H1 (cell line): Measurements from ENCODE around the gene GRIP2. TPM values are rescaled to one million over a fixed set of nuclear protein-coding genes. Genes with fewer than 3 reads are reported as not detected.

Source experiments
- CTCF ChIA-PET: fragments of 300-600 bp; sonication (Branson Sonifier 250); formaldehyde crosslinking; loops from one replicate; lab custom pipeline; 2021; ENCODE audit not compliant: partially characterized antibody; lab: Charles Lee
- POLR2A ChIA-PET: fragments of 300-600 bp; sonication (Branson Sonifier 250); formaldehyde crosslinking; loops from one replicate; lab custom pipeline; 2021; ENCODE audit warnings: inconsistent platforms; ENCODE audit not compliant: partially characterized antibody; lab: Charles Lee
- DNase-seq, 2 experiments: peaks; one replicate each; pipeline versions ENCODE4 v3.0.0 to v3.0.0-alpha.2; 2010 to 2022; ENCODE audit warnings: low spot score in 2 of 2, low read depth in 1 of 2, mixed read lengths in 1 of 2
- FAIRE-seq: peaks from 2 replicates; lab custom pipeline; 2011; peaks lifted over from hg19 to GRCh38; lab: Jason Lieb, UNC
- H2AFZ ChIP-seq: 2 replicates; pipeline ENCODE4 v1.8.1; 2012; ENCODE audit warnings: low read length, inconsistent platforms
- H2AK5ac ChIP-seq: 2 replicates; pipeline ENCODE4 v1.6.1; 2013; ENCODE audit warnings: low read depth, low read length
- H2BK120ac ChIP-seq: replicated peaks from 2 replicates; pipeline ENCODE3; 2013; ENCODE audit warnings: low read depth, low read length, inconsistent platforms
- H2BK12ac ChIP-seq: 2 replicates; pipeline ENCODE4 v1.6.1; 2013; ENCODE audit warnings: low read depth, low read length
- H2BK15ac ChIP-seq: 2 replicates; pipeline ENCODE4 v1.6.1; 2013; ENCODE audit warnings: low read length
- H2BK20ac ChIP-seq: 2 replicates; pipeline ENCODE4 v1.6.1; 2013; ENCODE audit warnings: low read length
- H2BK5ac ChIP-seq: 2 replicates; pipeline ENCODE4 v1.6.1; 2013; ENCODE audit warnings: low read depth, low read length
- H3K14ac ChIP-seq: 2 replicates; pipeline ENCODE4 v1.6.1; 2013; ENCODE audit warnings: inconsistent platforms; ENCODE audit not compliant: insufficient read length
- H3K18ac ChIP-seq: 2 replicates; pipeline ENCODE4 v1.6.1; 2013; ENCODE audit warnings: low read length; ENCODE audit errors: extremely low read depth
- H3K23ac ChIP-seq: 2 replicates; pipeline ENCODE4 v1.6.1; 2013; ENCODE audit warnings: inconsistent platforms; ENCODE audit not compliant: insufficient read length
- H3K23me2 ChIP-seq: 2 replicates; pipeline ENCODE4 v1.6.1; 2013; ENCODE audit warnings: low read depth, low read length
- H3K27ac ChIP-seq: 2 replicates; pipeline ENCODE4 v1.6.1; 2011; ENCODE audit warnings: low read depth, low read length, inconsistent platforms
- H3K27me3 ChIP-seq, 4 experiments: replicated peaks in 1 of 4; 1 replicate in 1 of 4; 2 replicates in 3 of 4; pipeline versions ENCODE4 v1.6.1 to v1.8.1; 2011 to 2013; ENCODE audit warnings: low read length in 3 of 4, mild to moderate bottlenecking in 3 of 4, inconsistent platforms in 2 of 4, mixed read lengths in 2 of 4, moderate library complexity in 1 of 4; ENCODE audit not compliant: control insufficient read depth in 3 of 4, insufficient read depth in 3 of 4; ENCODE audit errors: extremely low read depth in 1 of 4
- H3K36me3 ChIP-seq, 4 experiments: 2 replicates each; pipeline versions ENCODE4 v1.6.1 to v1.8.1; 2011 to 2013; ENCODE audit warnings: mild to moderate bottlenecking in 4 of 4, low read length in 3 of 4, moderate library complexity in 2 of 4, control low read depth in 1 of 4, inconsistent platforms in 1 of 4; ENCODE audit not compliant: insufficient read depth in 4 of 4, control insufficient read depth in 2 of 4
- H3K4ac ChIP-seq: replicated peaks from 2 replicates; pipeline ENCODE3; 2013; ENCODE audit warnings: low read length, low read depth, mixed read lengths, inconsistent platforms; ENCODE audit not compliant: insufficient read length
- H3K4me1 ChIP-seq, 4 experiments: replicated peaks in 1 of 4; 1 replicate in 1 of 4; 2 replicates in 3 of 4; pipeline versions ENCODE4 v1.6.1 to v1.8.1; 2011 to 2013; ENCODE audit warnings: low read length in 3 of 4, inconsistent platforms in 2 of 4, mixed read lengths in 1 of 4; ENCODE audit not compliant: insufficient read depth in 4 of 4, control insufficient read depth in 3 of 4
- H3K4me2 ChIP-seq, 2 experiments: 2 replicates each; pipeline versions ENCODE4 v1.6.1 to v1.8.1; 2011 to 2013; ENCODE audit warnings: low read depth in 2 of 2, low read length in 2 of 2, control low read depth in 1 of 2, inconsistent platforms in 1 of 2, mild to moderate bottlenecking in 1 of 2; ENCODE audit not compliant: insufficient read depth in 1 of 2
- H3K4me3 ChIP-seq, 4 experiments: fragments of 200-600, 300-600 bp in 1 of 4; sonication (generic), shearing (Covaris generic), sonication (Bioruptor Twin) in 1 of 4; 2 replicates each; pipeline versions ENCODE4 v1.5.1 to v1.8.1; 2011 to 2016; ENCODE audit warnings: low read length in 4 of 4, low read depth in 3 of 4, control low read depth in 2 of 4, inconsistent platforms in 2 of 4, mild to moderate bottlenecking in 2 of 4, mixed read lengths in 1 of 4, moderate library complexity in 1 of 4; ENCODE audit not compliant: insufficient read depth in 2 of 4; ENCODE audit errors: extremely low read depth in 1 of 4
- H3K56ac ChIP-seq: replicated peaks from 2 replicates; pipeline ENCODE3; 2013; ENCODE audit warnings: low read depth, mild to moderate bottlenecking, mixed read lengths, low read length, inconsistent platforms; ENCODE audit not compliant: insufficient read length
- H3K79me1 ChIP-seq: 2 replicates; pipeline ENCODE4 v1.6.1; 2013; ENCODE audit warnings: low read depth, low read length, control low read depth
- H3K79me2 ChIP-seq, 2 experiments: 2 replicates each; pipeline versions ENCODE4 v1.6.1 to v1.8.1; 2012 to 2013; ENCODE audit warnings: low read length in 2 of 2, mild to moderate bottlenecking in 2 of 2, inconsistent platforms in 1 of 2; ENCODE audit not compliant: insufficient read depth in 2 of 2, control insufficient read depth in 1 of 2
- H3K9ac ChIP-seq, 4 experiments: replicated peaks in 1 of 4; 1 replicate in 1 of 4; 2 replicates in 3 of 4; pipeline versions ENCODE4 v1.6.1 to v1.8.1; 2011 to 2013; ENCODE audit warnings: low read depth in 3 of 4, low read length in 3 of 4, control low read depth in 2 of 4, mild to moderate bottlenecking in 2 of 4, moderate library complexity in 2 of 4, inconsistent platforms in 1 of 4; ENCODE audit errors: extremely low read depth in 1 of 4
- H3K9me3 ChIP-seq, 2 experiments: 2 replicates each; pipeline versions ENCODE4 v1.6.1 to v1.8.1; 2012 to 2013; ENCODE audit warnings: mild to moderate bottlenecking in 2 of 2, moderate library complexity in 2 of 2, control low read depth in 1 of 2, inconsistent platforms in 1 of 2, low read depth in 1 of 2, low read length in 1 of 2, mixed read lengths in 1 of 2; ENCODE audit not compliant: insufficient read depth in 2 of 2
- H4K20me1 ChIP-seq, 2 experiments: replicated peaks in 1 of 2; 2 replicates each; pipeline versions ENCODE3 to v1.8.1; 2011 to 2013; ENCODE audit warnings: inconsistent platforms in 2 of 2, low read length in 2 of 2, mild to moderate bottlenecking in 1 of 2; ENCODE audit not compliant: insufficient read depth in 2 of 2, control insufficient read depth in 1 of 2
- H4K5ac ChIP-seq: 2 replicates; pipeline ENCODE4 v1.6.1; 2013; ENCODE audit warnings: low read length, low read depth, mixed read lengths, inconsistent platforms; ENCODE audit not compliant: insufficient read length
- H4K8ac ChIP-seq: 2 replicates; pipeline ENCODE4 v1.8.0; 2013; ENCODE audit warnings: mild to moderate bottlenecking, moderate library complexity, low read length, inconsistent platforms; ENCODE audit not compliant: insufficient read depth; ENCODE audit errors: extremely low read depth
- H4K91ac ChIP-seq: replicated peaks from 2 replicates; pipeline ENCODE3; 2013; ENCODE audit warnings: low read length, mixed read lengths, inconsistent platforms; ENCODE audit not compliant: insufficient read length
- CBX8 ChIP-seq: fragments of 300-800, 300-1000 bp; sonication (generic); IDR thresholded peaks from 2 replicates; pipeline ENCODE4 v1.7.1; 2016; ENCODE audit warnings: low read depth, low read length, borderline replicate concordance
- CEBPB ChIP-seq: IDR thresholded peaks from 2 replicates; pipeline ENCODE4 v1.6.1; 2012; ENCODE audit warnings: low read depth, low read length
- CHD1 ChIP-seq: IDR thresholded peaks from 2 replicates; pipeline ENCODE4 v1.6.1; 2012; ENCODE audit warnings: low read depth, low read length, improper control_type of control experiment
- CREB1 ChIP-seq: IDR thresholded peaks from 2 replicates; pipeline ENCODE4 v1.6.1; 2012; ENCODE audit warnings: inconsistent platforms
- HDAC2 ChIP-seq, 2 experiments: fragments of 300-600 bp in 1 of 2; sonication (generic) in 1 of 2; IDR thresholded peaks; 2 replicates each; pipeline ENCODE4 v1.6.1; 2011 to 2012; ENCODE audit warnings: low read depth in 2 of 2, low read length in 2 of 2, mild to moderate bottlenecking in 2 of 2, moderate library complexity in 2 of 2, borderline replicate concordance in 1 of 2, inconsistent platforms in 1 of 2
- JUND ChIP-seq: IDR thresholded peaks from 2 replicates; pipeline ENCODE4 v1.6.1; 2011; ENCODE audit warnings: mild to moderate bottlenecking, improper control_type of control experiment, low read length
- WGBS, 2 experiments: shearing (Covaris generic) in 1 of 2; methylation state at CpG; one replicate each; pipeline versions ENCODE4 v1.1.6 to v1.1.7; 2013 to 2015; ENCODE audit warnings: low lambda C conversion rate in 2 of 2, mixed read lengths in 2 of 2, inconsistent platforms in 1 of 2, low coverage in 1 of 2, missing lambda C conversion rate in 1 of 2; ENCODE audit not compliant: insufficient replicate concordance in 2 of 2, insufficient coverage in 1 of 2, insufficient read length in 1 of 2; ENCODE audit errors: extremely low coverage in 1 of 2, missing lambda C conversion rate in 1 of 2; 5-methylcytosine and 5-hydroxymethylcytosine counted together
- polyA plus RNA-seq, 7 experiments: library from polyadenylated mRNA; depleted of rRNA in 3 of 7; stranded (reverse) in 5 of 7; unstranded in 2 of 7; fragments of >200 nt in 5 of 7; fragments of 200-250 nt in 2 of 7; gene quantifications; 1 replicate in 5 of 7; 2 replicates in 1 of 7; 4 replicates in 1 of 7; pipeline versions ENCODE4 v1.2.1 to v1.2.3, GENCODE V29; 2011 to 2013; ENCODE audit warnings: missing spikeins in 2 of 7, mixed read lengths in 2 of 7
- total RNA-seq: library from RNA; stranded (reverse); fragmentation: NEBNext Ultra II Directional; extraction: Animal tissue kit (Norgen Biotek cat#: 25700); gene quantifications from 2 replicates; pipeline ENCODE4 v1.2.1, GENCODE V29; 2021

The GRIP2 gene
- total and polyA plus RNA-seq, 2 of the 8 experiments (the other 6 are each of a cell fraction or from before 2014, with no cell fraction given), result 2.5 to 6.4 TPM

- Histone ChIP-seq H4K8ac (no peak overlapping the region; the same call in 1 of the 2 replicates), H4K20me1 (peaks cover 0 to 4% of the 10 kb centered on the region in 2 experiments), H2BK15ac (no peak overlapping the region), H2BK12ac (no peak overlapping the region), H3K36me3 (peaks cover 13 to 59% (median 46%) of the 10 kb centered on the region in 4 experiments), H3K79me2 (no peaks in the 10 kb centered on the region), H3K79me1 (peaks cover 3% of the 10 kb centered on the region; the same call in 1 of the 2 replicates), H3K14ac (no peak overlapping the region), H3K9me3 (no peaks in the 10 kb centered on the region), H3K18ac (no peak overlapping the region), H3K23ac (no peak overlapping the region), H4K5ac (no peak overlapping the region), H3K9ac (no peak overlapping the region), H3K4me3 (no peak overlapping the region), H3K4me1 (peaks cover 0 to 2% (median 0%) of the 10 kb centered on the region in 4 experiments; a peak in 2 of 7 replicates), H2BK20ac (no peak overlapping the region), H3K4ac (no peak overlapping the region), H3K23me2 (no peaks in the 10 kb centered on the region), H3K4me2 (no peak overlapping the region), H2AFZ (no peak overlapping the region), H2BK120ac (no peak overlapping the region), H3K27me3 (no peaks in the 10 kb centered on the region), H4K91ac (no peak overlapping the region), H2AK5ac (no peak overlapping the region), H3K27ac (no peak overlapping the region), H2BK5ac (no peak overlapping the region), H3K56ac (no peak overlapping the region)
- FAIRE-seq (no peak), DNase-seq (no peak)
- ChIA-PET CTCF (interaction anchor here (0.7 to 1.8 kb wide), 2 partner anchors 9 to 268 kb away, joined by 4 read pairs; no protein-coding TSS in a partner anchor), POLR2A (no interaction called here)
- TF ChIP-seq JUND, result no peak
- TF ChIP-seq CBX8, result no peak
- no peak for TF ChIP-seq CREB1
- no peak for TF ChIP-seq HDAC2 (IDR thresholded peaks at IDR 0.05; ENCODE audit: borderline replicate concordance in 1 of 2, low read depth in 2 of 2, low read length in 2 of 2)
- TF ChIP-seq CEBPB, result no peak
- TF ChIP-seq CHD1, result no peak
- 90% methylated on average over 10 of the region's 10 CpGs; no CpG with 5 or more reads in 1 of the 2 experiments for WGBS, 2 experiments
These were observed 68.5 kb downstream of the GRIP2 start for GRCh38 chr3:14471690-14472089.
